GM21390 (cell line): Measurements from ENCODE around the gene SH2D6.
A peak's percentile ranks its signal among the peaks of the same experiment; 100 is the strongest.
"Not testable (repeated sequence)": the region's sequence is repeated elsewhere in the genome, so short reads cannot be mapped to it uniquely, and the experiment has no call there.

Source experiments
- ATAC-seq: cut with Tn5 transposase; IDR thresholded peaks from one replicate; pipeline ENCODE4 v1.9.1; 2021; ENCODE audit not compliant: unreplicated experiment

Gene SH2D6

GRCh38 chr2:85397925-85398331, 20.6 kb upstream of the SH2D6 start:
- no peak for ATAC-seq

- ATAC-seq: no peak
Measured at GRCh38 chr2:85398426-85399182, 19.9 kb upstream of the SH2D6 start.

GRCh38 chr2:85399183-85399455, 19.4 kb upstream of the SH2D6 start:
- ATAC-seq: no peak

DNA sequence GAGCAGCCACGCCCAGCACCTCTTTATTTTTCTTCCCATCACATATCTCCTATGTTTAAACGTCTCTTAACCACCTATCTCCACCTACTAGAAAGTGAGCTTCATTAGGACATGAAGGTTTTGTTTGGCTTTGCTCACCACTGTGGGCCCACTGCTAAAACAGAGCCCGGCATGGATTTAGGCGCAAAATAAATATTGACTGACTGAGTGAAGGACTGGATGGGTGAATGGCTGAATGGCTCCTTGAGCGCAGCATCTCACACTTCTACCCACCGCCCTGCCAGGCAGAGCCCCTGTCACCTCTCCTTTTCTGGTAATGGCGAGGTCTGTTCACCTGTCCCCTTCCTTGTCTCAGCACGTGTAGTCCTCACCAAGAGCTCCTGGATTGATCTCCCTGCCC, 18.5 kb upstream of the SH2D6 start:
- ATAC-seq: no peak

- ATAC-seq: no peak
Measured at GRCh38 chr2:85400541-85401463, 17.7 kb upstream of the SH2D6 start.

DNA sequence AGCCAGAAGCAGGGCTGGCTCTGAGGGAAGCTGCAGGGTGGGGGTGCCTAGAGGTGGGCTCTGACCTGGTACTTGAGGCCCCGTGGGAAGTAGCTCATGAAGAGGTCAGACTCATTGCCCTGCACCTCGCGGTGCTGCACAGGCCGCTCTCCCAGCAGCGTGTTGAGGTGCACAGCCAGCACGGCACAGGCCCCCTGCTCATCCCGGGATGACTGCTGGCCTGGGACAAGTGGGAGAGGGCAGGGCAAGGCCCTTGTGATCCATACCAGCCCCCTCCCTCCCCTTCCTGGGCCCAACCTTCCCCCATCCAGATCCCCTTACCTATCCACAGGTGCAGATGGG, 17.1 kb upstream of the SH2D6 start:
- ATAC-seq: no peak

DNA sequence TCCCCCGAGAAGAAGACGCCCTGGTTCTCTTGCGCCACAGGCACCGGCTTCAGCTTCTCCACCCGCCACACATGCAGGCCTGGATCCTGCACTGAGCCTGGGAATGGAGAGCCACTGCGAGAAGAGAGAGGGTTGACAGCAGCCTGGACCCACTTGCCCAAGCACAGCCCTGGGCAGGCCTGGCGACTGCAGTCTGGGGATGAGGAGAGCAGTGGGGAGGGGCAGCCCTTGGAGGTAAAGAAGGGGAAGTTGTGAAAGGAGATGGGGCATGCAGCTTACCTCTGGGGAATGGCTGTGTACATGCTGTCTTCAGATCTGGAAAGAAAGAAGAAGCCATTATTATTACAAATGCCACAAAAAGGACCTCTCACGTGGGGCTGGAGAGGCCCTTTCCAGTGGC, 16.7 kb upstream of the SH2D6 start:
- ATAC-seq: no peak

DNA sequence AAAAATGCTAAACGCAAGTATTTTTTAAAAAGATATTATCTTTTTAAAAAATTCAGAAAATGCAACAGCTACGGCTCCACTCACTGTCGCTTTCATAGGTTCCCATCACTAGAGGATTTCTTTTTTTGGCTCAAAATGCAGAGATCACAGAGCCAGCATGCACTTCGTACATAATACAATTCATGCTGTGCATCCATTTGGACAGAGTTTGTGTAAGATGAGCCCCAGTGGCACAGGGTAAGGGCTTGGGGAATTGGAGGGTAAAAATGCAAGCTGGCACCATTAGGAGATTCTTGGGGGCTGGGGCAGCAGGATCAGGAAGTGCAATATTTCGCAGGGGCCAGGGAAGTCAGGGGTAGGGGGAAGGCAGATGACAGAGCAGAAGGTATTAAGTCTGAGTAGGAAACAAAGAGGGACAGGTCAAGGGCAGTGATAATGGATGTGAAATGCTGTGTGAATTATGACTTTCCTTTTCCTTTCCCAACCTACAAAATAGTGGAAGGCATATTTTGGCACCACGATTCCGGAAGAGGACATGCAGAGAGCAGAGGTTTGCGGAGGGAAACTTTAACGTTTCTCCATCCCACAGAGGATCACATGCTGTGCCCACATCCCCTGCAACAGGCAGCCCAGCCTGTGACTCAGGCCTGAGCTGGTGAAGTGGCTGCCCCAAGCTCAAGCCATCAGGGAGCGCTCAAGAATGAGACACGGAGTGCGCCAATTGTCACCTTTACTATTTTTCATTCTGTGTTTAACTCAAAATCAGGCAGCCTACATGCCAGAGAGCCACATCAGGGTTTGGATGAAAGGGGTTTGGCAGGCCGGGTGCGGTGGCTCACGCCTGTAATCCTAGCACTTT, 13.1 kb upstream of the SH2D6 start:
- ATAC-seq: peak; percentile 47

GRCh38 chr2:85409845-85410583, 8.5 kb upstream of the SH2D6 start, which contains the start of gene CAPG:
CAPG (minus strand) TSS chr2:85410366; CDS start chr2:85402145, 8,221 bp downstream.
- ATAC-seq: peak; percentile 67

DNA sequence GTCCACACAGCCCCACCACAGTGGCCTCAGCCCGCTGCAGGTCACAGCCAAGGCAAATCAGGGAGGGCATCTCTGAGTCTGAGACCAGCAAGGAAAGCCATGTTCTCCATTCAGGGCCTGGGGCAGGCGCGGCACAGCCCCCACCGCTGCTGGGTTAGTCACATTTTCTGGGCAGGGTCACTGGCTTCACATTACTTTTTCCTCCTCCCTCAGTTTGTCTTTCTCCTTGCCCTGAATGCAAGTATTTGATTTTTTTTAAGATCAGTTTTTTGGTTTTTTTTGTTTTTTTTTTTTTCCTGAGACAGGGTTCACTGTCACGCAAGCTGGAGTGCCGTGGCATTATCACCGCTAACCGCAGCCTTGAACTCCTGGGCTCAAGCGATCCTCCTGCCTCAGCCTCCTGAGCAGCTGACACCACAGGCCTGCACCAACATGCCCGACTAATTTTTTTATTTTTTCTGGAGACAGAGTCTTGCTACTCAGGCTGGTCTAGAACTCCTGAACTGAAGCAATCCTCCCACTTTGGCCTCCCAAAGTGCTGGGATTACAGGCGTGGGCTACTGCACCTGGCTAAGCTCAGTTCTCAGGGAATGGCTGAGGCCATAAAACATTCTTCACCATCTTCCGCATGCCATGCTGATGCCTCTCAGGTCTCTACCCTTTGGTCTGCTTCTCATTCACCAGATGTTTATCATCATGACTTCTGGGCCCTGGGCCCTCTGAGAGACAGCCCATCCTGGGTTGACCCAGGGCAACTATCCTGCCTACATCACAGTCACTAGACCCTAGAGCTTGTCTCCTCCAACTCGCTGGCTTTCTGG, 7.7 kb upstream of the SH2D6 start:
- no peak for ATAC-seq

DNA sequence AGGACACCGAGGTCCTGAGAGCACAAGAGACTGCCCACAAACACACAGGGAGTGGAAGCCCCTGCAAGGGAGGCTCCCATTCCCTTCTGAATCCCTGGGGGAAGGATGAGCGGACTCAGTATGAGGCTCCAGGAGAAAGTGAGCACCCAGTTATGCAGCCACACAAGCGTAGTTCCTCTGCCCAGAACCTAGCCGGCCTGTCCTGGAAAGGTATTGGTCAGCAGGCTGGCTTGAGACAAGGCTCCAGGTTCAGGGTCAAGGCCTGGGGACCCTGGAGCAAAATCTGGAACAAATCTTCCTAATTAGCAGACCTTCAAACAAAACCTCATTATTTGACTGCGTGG, 7.1 kb upstream of the SH2D6 start:
- no peak for ATAC-seq

DNA sequence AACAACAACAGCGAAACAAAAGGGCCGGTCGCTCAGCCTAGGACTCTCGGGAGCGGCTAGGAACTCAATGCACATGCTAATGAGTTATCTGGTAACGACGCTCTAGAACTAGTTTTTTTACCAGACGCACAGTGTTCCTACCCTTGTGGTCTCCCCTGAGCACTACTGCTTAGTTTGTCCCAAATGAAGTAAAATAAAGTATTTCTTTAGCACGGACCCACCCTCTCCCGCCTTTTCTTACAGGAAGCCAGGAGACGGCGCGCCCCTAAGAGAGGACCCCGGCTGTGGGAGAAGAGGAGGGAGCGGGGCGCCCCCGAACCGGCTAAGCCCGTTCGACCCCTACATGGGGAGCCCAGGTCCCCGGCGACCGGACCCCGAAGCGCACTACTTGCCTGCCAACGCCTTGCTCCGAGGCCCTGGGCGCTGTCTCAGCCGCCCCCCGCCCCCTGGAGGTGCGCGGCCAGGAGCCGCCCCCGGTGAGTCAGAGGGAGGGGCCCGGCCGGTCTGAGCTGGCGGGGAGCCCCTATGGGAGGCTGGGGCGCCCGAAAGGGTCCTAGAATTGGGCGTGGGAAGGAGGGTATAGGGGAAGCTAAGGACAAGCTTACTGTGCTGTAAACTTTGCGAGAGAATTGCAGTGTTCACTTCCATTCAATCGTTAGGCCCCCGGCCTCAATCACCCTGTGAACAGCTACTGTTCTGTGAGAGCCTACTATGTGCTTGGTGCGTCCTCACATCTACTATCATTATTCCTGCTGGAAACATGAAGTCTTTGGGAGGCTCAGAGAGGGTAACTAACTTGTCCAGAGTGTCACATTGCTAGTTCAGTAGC, 4.7 kb upstream of the SH2D6 start:
- ATAC-seq: no peak

DNA sequence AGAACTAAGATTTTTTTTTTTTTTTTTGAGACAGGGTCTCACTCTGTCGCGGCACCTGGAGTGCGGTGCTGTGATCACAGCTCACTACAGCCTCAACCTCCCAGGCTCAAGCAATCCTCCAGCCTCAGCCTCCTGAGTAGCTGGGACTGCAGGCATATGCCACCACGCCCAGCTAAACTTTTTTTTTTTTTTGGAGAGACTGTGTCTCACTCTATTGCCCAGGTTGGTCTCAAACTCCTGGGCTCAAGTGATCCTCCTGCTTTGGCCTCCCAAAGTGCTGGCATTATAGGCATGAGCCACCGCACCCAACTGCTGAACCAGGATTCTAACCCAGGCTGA, 4.1 kb upstream of the SH2D6 start:
- ATAC-seq: not testable (repeated sequence)

DNA sequence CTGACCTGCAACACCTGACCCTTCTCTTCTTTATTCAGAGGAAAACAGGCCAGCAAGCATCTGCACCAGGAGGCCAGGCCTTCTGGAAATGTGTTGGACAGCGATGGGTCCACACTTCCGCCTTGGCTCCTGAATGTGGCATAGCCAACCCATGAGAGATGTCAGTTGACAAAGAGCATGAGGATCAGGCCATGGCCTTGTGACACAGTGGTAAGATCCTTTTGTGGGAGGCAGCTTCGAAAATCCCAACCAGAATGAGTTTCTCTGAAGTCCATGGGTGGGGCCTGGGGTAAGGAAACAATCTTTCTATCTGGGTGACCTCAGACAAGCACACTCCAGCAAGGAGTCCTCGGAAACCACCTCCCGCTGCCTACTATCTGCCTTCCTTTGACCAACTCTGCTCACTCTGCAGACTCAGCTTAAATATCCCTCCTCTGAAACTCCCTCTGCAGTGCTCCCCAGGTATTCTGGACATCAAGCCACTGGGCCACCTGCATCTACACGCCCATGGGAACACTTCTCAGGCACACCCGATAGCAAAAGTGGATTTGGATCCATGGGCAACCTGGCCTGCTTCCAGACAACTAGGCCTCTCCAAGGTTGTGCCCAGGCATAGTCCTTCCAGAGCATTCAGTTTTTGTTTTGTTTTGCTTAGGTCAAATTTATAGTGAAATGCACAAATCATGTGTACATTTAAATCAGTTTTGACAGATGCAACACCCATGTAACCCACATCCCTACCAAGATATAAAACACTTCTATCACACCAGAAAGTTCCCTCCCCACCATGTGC, 3.6 kb upstream of the SH2D6 start:
- no peak for ATAC-seq

- no peak for ATAC-seq
Measured at GRCh38 chr2:85415980-85416650, 2.4 kb upstream of the SH2D6 start.

- ATAC-seq: no peak
Measured at GRCh38 chr2:85419009-85419675, 628 bp downstream of the SH2D6 start.

DNA sequence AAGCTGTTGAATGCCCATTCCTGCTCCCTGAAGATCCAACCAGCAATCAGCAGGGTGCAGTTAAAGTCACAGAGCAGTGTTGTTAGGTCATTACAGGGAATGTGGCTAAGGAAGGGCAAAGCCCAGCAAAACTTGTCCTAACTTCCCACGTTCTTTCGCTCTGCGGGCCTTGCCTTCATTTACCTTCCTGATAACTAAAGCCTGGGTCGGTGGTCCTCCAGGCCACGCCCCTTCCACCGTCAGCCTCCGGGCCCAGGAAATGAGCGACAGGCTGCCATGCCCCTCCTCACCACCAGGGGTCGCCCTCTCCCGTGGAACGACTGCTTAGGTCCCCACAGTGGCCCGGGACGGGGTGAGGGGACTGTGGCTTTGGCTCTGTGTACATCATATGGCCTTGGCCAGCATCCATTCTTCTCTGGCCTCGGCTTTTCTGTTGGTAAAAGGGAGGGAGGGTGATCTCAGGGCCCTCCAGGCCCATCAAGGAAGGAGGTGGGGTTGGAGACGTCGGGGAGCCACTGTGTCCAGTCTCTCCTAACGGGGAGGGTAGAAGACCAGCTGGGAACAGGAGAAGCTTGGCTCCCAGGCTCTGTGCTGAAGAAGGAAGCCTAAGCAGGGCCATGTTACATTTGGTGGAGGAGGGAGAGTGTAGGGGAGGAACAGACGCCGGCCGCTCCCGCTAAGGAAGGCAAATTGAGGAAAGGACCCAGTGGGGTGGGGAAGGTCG, 2.2 kb downstream of the SH2D6 start:
- peak; percentile 58 for ATAC-seq
